ENCODE data around the gene B4GAT1.

DNA sequence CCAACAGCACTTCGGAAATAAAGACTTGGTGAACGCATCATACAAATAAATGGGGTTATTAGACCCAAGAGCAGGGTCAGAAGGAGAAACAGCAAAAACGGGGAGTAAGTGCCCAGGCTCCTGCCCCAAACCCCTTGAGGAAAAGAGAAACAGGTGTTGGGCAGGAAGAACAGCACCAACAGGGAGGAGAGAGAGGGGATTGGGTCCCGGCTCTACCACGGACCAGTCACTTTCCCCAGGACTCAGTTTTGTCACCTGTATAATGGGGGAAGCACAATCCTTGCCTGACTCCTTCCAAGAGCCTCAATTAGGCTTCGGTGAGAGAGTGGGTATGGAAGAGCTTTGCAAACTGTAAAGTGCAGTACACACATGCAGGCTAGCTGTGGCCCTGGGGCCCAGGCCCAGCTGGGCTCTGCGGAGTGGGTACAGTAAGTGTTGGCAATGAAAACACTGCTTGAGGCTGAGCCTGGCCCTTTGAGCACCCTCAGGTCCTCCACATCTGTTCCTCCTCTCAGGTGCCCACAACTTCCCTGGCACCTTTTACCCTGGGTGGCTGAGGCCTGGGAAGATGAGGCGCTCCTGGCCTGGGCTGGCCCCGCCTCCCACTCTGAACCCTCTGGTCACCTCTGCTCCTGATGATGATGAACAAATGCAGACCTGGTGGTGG, 15.2 kb upstream of the B4GAT1 start:
- TF ChIP-seq, protein P1, sequence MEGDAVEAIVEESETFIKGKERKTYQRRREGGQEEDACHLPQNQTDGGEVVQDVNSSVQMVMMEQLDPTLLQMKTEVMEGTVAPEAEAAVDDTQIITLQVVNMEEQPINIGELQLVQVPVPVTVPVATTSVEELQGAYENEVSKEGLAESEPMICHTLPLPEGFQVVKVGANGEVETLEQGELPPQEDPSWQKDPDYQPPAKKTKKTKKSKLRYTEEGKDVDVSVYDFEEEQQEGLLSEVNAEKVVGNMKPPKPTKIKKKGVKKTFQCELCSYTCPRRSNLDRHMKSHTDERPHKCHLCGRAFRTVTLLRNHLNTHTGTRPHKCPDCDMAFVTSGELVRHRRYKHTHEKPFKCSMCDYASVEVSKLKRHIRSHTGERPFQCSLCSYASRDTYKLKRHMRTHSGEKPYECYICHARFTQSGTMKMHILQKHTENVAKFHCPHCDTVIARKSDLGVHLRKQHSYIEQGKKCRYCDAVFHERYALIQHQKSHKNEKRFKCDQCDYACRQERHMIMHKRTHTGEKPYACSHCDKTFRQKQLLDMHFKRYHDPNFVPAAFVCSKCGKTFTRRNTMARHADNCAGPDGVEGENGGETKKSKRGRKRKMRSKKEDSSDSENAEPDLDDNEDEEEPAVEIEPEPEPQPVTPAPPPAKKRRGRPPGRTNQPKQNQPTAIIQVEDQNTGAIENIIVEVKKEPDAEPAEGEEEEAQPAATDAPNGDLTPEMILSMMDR (IDR thresholded peaks at IDR 0.05; ENCODE audit: poor library complexity) = no peak
- TF ChIP-seq EZH2phosphoT487 (IDR thresholded peaks at IDR 0.05; ENCODE audit: low read depth, severe bottlenecking, unreplicated experiment) (no peak), EZH2 (IDR thresholded peaks at IDR 0.05; ENCODE audit: borderline replicate concordance) (no peak)
